AG09319 (cell line): ENCODE results near the gene PUSL1.

Experiments used
- DNase-seq: peaks from one replicate; pipeline ENCODE4 v3.0.0-alpha.2; 2010; ENCODE audit warnings: low read depth; ENCODE audit errors: extremely low read depth
- TF ChIP-seq, protein P1 (sequence below): IDR thresholded peaks from 2 replicates; pipeline ENCODE4 v1.5.1; 2011; ENCODE audit warnings: low read depth, mild to moderate bottlenecking, inconsistent platforms, low read length, moderate library complexity

Gene PUSL1

DNA sequence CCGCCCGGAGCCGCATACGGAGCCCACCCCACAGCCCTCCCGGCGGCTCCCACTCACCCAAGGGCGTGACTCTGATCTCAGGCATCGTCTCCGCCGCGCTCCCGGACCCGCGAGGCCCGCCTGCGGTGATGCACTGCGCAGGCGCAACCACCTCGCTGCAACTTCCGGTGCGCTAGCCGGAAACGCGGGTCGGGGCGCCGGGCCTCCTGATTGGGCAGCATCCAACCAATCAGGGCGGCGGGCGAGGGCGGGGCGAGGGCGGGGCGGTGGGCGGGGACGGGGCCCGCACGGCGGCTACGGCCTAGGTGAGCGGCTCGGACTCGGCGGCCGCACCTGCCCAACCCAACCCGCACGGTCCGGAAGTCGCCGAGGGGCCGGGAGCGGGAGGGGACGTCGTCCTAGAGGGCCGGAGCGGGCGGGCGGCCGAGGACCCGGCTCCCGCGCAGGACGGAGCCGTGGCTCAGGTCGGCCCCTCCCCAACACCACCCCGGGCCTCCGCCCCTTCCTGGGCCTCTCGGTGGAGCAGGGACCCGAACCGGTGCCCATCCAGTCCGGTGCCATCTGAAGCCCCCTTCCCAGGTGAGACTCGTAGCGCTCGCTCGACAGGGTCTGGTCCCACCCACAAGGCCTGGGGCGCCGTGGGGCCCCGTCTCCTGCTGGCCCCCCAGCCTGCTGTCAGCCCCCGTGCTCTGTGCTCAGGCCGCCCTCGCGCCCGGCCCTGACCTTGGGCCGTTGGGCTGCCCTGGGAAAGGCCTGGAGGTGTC is 16.3 kb downstream of the PUSL1 start, which contains the start of the genes CPTP and INTS11:
Gene CPTP (plus strand): TSS at position 279 of the 764 bp plus-strand sequence. CDS start 2,109 bp downstream, outside the sequence.
Gene INTS11 (minus strand): TSS at position 137 of the 764 bp plus-strand sequence. CDS start 52 bp downstream, at position 85.
- TF ChIP-seq, protein P1, sequence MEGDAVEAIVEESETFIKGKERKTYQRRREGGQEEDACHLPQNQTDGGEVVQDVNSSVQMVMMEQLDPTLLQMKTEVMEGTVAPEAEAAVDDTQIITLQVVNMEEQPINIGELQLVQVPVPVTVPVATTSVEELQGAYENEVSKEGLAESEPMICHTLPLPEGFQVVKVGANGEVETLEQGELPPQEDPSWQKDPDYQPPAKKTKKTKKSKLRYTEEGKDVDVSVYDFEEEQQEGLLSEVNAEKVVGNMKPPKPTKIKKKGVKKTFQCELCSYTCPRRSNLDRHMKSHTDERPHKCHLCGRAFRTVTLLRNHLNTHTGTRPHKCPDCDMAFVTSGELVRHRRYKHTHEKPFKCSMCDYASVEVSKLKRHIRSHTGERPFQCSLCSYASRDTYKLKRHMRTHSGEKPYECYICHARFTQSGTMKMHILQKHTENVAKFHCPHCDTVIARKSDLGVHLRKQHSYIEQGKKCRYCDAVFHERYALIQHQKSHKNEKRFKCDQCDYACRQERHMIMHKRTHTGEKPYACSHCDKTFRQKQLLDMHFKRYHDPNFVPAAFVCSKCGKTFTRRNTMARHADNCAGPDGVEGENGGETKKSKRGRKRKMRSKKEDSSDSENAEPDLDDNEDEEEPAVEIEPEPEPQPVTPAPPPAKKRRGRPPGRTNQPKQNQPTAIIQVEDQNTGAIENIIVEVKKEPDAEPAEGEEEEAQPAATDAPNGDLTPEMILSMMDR: no peak
- peak; percentile 78 for DNase-seq

DNA sequence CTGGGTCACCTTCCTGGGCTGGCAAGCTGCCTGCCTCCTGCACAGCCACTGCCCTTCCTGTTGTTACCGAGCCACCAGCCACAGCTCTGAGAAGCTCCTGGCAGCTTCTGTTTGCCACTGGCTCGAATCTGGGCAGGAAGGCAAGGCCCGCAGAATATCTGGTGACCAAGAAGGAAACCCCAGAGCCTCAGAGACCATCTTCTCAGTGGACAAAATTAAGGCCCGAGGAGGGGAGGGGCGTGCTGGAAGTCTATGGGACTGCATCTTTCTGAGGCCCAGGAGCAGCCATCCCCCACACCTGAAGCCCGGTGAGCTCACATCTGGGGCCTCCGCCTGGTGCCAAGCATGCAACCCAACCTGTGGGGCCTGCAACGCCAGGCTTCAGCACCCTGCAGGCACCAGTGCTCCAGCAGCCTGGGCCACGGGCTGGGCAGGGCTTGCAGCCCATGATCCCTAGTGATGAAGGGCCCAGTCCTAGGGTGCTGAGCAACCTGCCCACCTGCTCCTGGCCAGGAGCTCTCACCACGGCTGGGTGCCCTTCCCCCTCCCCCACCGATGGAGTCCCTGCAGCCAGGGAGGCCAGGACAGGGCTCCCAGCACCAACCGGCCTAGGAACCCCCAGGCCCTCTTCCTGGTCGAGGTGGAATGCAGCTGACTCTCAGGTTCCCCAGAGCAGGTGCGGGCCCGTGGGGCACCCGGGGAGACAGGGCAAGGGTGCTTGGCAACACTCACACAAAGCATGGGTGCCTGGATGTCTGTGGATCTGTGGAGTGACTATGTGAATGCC is 17.1 kb downstream of the PUSL1 start:
- DNase-seq: no peak

DNA sequence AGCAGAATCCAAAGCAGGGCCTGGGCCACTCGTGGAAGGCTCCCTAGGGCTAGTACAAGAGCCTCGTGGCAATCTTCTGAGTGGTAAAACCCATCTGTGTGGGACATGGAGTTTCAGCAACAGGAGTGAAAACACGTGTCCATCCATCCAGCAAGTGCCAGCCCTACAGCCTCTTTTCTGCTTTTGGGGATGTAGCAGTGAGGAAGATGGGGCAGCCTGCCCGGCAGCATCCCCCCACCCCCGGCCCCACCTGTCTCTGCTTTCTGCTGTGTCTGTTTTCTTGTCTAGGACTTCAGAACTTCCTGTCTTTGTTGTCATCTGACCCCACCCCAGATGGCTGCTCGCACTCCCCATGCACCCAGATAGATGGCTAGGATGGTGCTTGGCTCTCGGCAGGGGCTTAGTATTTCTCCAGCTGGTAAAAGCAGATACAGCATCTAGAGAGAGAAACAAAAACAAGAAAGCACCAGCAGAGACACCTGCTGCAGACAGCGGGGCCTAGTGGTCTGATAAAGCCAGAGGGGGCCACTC is 17.7 kb downstream of the PUSL1 start:
- TF ChIP-seq, protein P1: no peak
- no peak for DNase-seq

More for the DNA sequence above, 17.1 kb downstream of the PUSL1 start:
- TF ChIP-seq, protein P1: no peak

GRCh38 chr1:1327291-1327690 is 18.9 kb downstream of the PUSL1 start:
- TF ChIP-seq, protein P1: no peak
- DNase-seq: no peak

GRCh38 chr1:1328254-1328653 is 19.9 kb downstream of the PUSL1 start:
- DNase-seq: no peak

DNA sequence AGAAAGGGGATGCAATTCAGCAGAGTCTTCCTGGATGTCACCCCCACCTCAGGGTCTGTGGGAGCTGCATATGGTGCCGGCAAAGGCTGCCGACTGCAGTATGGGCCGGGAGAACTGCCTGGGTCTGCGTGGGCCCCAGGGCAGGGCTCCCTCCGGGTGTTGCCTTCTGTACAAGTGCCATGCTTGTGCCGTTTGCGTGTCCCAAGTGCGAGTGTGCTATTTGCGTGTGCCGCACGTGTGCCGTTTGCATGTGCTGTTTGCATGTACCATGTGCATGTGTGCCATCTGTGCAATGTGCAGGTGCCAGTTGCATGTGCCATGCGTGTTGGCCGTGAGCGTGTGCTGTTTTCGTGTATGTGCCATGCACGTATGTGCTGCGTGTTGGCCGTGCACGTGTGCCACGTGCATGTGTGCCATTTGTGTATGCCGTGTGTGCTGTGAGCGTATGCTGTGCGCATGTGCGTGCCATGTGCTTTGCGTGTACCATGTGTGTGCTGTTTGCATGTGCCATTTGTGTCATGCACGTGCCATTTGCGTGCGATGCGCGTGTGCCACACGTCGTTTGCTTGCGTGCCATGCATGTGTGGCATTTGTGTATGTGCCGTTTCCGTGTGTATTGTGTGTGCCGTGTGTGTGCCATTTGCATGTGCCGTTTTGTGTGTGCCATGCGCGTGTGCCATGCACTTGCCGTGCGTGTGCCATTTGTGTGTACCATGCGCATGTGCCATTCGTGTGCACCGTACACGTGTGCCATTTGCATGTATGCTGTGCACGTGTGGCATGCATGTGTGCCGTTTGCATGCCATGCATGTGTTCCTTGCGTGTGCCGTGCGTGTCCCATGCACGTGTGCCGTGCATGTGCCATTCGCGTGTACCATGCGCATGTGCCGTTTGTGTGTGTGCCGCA is 21.2 kb downstream of the PUSL1 start:
- no peak for DNase-seq
- TF ChIP-seq, protein P1: no peak

More at GRCh38 chr1:1328254-1328653, 19.9 kb downstream of the PUSL1 start:
- TF ChIP-seq, protein P1: no peak
